Caco-2 (cell line): ENCODE results near the gene CAMK2D. TPM values are rescaled to one million over a fixed set of nuclear protein-coding genes. Genes with fewer than 3 reads are reported as not detected.

Experiments
- BruUV-seq: library from RNA; stranded (reverse); fragments of 400-500 nt; replicated peaks from 2 replicates; lab custom pipeline; 2021; lab: Mats Ljungman, UMichigan
- CTCF ChIA-PET: fragments of 300-600 bp; sonication (Branson Sonifier 250); formaldehyde crosslinking; loops from one replicate; lab custom pipeline; 2022; ENCODE audit warnings: antibody characterized with exemption; lab: Charles Lee
- POLR2A ChIA-PET: fragments of 300-600 bp; sonication (Branson Sonifier 250); formaldehyde crosslinking; loops from one replicate; lab custom pipeline; 2022; ENCODE audit warnings: antibody characterized with exemption; lab: Charles Lee
- DNase-seq, 2 experiments: peaks; one replicate each; pipeline versions ENCODE4 v3.0.0 to v3.0.0-alpha.2; 2020 to 2022
- H3K27me3 ChIP-seq: replicated peaks from 2 replicates; pipeline ENCODE4 v1.6.0; 2011; ENCODE audit warnings: low read length; ENCODE audit not compliant: control insufficient read depth, insufficient read depth
- H3K36me3 ChIP-seq: 2 replicates; pipeline ENCODE4 v1.5.1; 2011; ENCODE audit warnings: low read length; ENCODE audit not compliant: control insufficient read depth, insufficient read depth
- H3K4me1 ChIP-seq: fragments of 250-450 bp; sonication (Bioruptor Pico); 2 replicates; pipeline ENCODE4 v1.5.1; 2020; ENCODE audit warnings: mild to moderate bottlenecking
- H3K4me3 ChIP-seq: 2 replicates; pipeline ENCODE4 v1.5.1; 2011; ENCODE audit warnings: low read depth, mild to moderate bottlenecking, control low read depth, low read length
- H3K9me3 ChIP-seq: fragments of 250-450 bp; sonication (Bioruptor Pico); 2 replicates; pipeline ENCODE4 v1.5.1; 2020; ENCODE audit warnings: mild to moderate bottlenecking, moderate library complexity
- H3K27ac Mint-ChIP-seq: one replicate; pipeline ENCODE4 v1.8.0; 2022; ENCODE audit warnings: mixed read lengths; ENCODE audit not compliant: unreplicated experiment
- H3K27me3 Mint-ChIP-seq: one replicate; pipeline ENCODE4 v1.8.0; 2022; ENCODE audit warnings: mixed read lengths; ENCODE audit not compliant: insufficient read depth, unreplicated experiment
- H3K36me3 Mint-ChIP-seq: one replicate; pipeline ENCODE4 v1.8.0; 2022; ENCODE audit warnings: mild to moderate bottlenecking, mixed read lengths; ENCODE audit not compliant: insufficient read depth, unreplicated experiment
- H3K4me1 Mint-ChIP-seq: one replicate; pipeline ENCODE4 v1.8.0; 2022; ENCODE audit warnings: low read depth, mixed read lengths; ENCODE audit not compliant: unreplicated experiment
- H3K4me3 Mint-ChIP-seq: one replicate; pipeline ENCODE4 v1.8.0; 2022; ENCODE audit warnings: mild to moderate bottlenecking, moderate library complexity, mixed read lengths; ENCODE audit not compliant: unreplicated experiment
- H3K9me3 Mint-ChIP-seq: one replicate; pipeline ENCODE4 v1.8.0; 2022; ENCODE audit warnings: mixed read lengths; ENCODE audit not compliant: unreplicated experiment
- intact Hi-C: fragments of 100-400 bp; cut with micrococcal nuclease; formaldehyde crosslinking; loops from one replicate; pipeline ENCODE4 v1.10.0; 2022; ENCODE audit not compliant: unreplicated experiment
- total RNA-seq: library from RNA; stranded (reverse); gene quantifications from 2 replicates; pipeline ENCODE4 v1.2.3, GENCODE V29; 2022
- TF ChIP-seq, protein P1 (sequence below), 2 experiments: fragments of 200-600 bp in 1 of 2; IDR thresholded peaks; 1 replicate in 1 of 2; 2 replicates in 1 of 2; pipeline versions ENCODE4 v1.5.1 to v1.8.0; 2011 to 2022; ENCODE audit warnings: antibody characterized with exemption in 1 of 2, control low read depth in 1 of 2, inconsistent platforms in 1 of 2, low read depth in 1 of 2, low read length in 1 of 2, mild to moderate bottlenecking in 1 of 2, moderate library complexity in 1 of 2; ENCODE audit not compliant: insufficient read depth in 1 of 2, severe bottlenecking in 1 of 2, unreplicated experiment in 1 of 2

Gene CAMK2D
- total RNA-seq, 1 experiment from 2014 or later, result 65.6 TPM

- TF ChIP-seq, protein P1, sequence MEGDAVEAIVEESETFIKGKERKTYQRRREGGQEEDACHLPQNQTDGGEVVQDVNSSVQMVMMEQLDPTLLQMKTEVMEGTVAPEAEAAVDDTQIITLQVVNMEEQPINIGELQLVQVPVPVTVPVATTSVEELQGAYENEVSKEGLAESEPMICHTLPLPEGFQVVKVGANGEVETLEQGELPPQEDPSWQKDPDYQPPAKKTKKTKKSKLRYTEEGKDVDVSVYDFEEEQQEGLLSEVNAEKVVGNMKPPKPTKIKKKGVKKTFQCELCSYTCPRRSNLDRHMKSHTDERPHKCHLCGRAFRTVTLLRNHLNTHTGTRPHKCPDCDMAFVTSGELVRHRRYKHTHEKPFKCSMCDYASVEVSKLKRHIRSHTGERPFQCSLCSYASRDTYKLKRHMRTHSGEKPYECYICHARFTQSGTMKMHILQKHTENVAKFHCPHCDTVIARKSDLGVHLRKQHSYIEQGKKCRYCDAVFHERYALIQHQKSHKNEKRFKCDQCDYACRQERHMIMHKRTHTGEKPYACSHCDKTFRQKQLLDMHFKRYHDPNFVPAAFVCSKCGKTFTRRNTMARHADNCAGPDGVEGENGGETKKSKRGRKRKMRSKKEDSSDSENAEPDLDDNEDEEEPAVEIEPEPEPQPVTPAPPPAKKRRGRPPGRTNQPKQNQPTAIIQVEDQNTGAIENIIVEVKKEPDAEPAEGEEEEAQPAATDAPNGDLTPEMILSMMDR (IDR thresholded peaks at IDR 0.05; ENCODE audit: insufficient read depth in 1 of 2, low read depth in 1 of 2, low read length in 1 of 2, severe bottlenecking in 1 of 2, unreplicated experiment in 1 of 2), result no peak
- H3K27ac Mint-ChIP-seq, result no peak overlapping the region
- H3K27me3 Mint-ChIP-seq, result no peaks in the 10 kb centered on the region
- intact Hi-C loops, result no loop called here
- no peaks in the 10 kb centered on the region for H3K9me3 Mint-ChIP-seq
- H3K4me3 Mint-ChIP-seq, result no peak overlapping the region
- H3K4me3 ChIP-seq, result no peak overlapping the region
- CTCF ChIA-PET, result interaction anchor here (0.9 kb wide), 1 partner anchor 134 kb away, joined by 4 read pairs; no protein-coding TSS in a partner anchor
- no peak for DNase-seq
- H3K36me3 Mint-ChIP-seq, result peaks cover 32% of the 10 kb centered on the region
- H3K9me3 ChIP-seq, result no peaks in the 10 kb centered on the region
- H3K4me1 ChIP-seq, result no peaks in the 10 kb centered on the region
- POLR2A ChIA-PET, result no interaction called here
- no TSS peak for BruUV-seq
- no peaks in the 10 kb centered on the region for H3K4me1 Mint-ChIP-seq
- H3K27me3 ChIP-seq, result no peaks in the 10 kb centered on the region
- no peaks in the 10 kb centered on the region for H3K36me3 ChIP-seq
These were observed 233.1 kb downstream of the CAMK2D start for GRCh38 chr4:113528395-113528794.

DNA sequence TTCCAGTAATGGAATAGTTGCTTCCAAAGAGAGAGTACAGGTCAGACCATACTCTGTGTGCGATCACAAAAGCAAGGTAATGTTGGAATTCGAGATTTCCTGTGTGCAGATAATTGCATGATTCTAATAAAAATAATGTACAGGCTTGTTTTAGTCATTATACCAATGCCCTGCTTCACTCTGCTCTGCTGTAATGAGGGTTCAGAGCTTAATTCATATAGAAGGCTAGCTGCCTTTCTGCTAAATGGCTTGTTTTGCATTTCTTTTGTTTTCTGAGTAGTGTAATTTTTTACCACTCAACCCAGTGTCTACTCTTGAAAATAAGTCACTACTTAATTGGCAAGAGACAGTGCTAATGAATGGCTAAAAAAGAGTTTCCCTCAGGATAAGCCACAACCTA, 236.0 kb downstream of the CAMK2D start:
- no peaks in the 10 kb centered on the region for H3K27me3 Mint-ChIP-seq
- intact Hi-C loops, result no loop called here
- POLR2A ChIA-PET, result no interaction called here

DNA sequence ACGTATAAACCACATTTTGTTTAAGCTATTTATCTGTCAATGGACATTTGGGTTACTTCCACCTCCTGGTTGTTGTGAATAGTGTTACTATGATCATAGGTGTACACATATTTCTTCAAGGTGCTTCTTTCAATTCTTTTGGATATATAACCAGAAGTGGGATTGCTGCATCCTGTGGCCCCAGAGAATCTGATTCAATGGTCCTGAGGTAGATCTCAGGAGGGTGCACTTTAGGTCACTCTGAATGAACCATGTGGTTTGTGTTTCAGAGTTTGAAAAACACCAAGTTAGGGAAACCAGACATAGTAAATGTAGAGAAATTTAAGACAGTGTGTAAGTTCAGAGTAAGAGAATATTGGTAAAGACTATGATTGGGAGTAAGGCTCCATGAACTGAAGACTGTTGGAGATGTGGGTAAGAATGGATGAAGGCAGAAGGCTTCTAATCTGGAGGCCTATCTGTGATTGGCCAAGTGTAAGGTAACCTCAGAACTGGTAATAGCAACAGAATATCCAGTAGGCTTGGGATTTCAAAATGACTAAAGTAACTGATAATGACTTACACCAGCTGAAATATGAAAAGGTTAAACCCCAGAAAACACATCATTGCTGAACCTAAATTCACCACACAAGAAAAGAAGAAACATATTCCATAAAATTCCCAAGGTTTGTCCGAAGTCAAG, 236.9 kb downstream of the CAMK2D start:
- no peaks in the 10 kb centered on the region for H3K27me3 Mint-ChIP-seq
- no peak for DNase-seq
- H3K27ac Mint-ChIP-seq, result no peak overlapping the region
- CTCF ChIA-PET, result no interaction called here
- Histone ChIP-seq H3K9me3 (no peaks in the 10 kb centered on the region), H3K36me3 (no peaks in the 10 kb centered on the region), H3K27me3 (no peaks in the 10 kb centered on the region), H3K4me3 (no peak overlapping the region), H3K4me1 (no peaks in the 10 kb centered on the region)
- intact Hi-C loops, result no loop called here
- no peaks in the 10 kb centered on the region for H3K9me3 Mint-ChIP-seq
- peaks cover 15% of the 10 kb centered on the region for H3K36me3 Mint-ChIP-seq
- H3K4me3 Mint-ChIP-seq, result no peak overlapping the region
- TF ChIP-seq, protein P1 (IDR thresholded peaks at IDR 0.05; ENCODE audit: insufficient read depth in 1 of 2, low read depth in 1 of 2, low read length in 1 of 2, severe bottlenecking in 1 of 2, unreplicated experiment in 1 of 2), result no peak
- no peaks in the 10 kb centered on the region for H3K4me1 Mint-ChIP-seq
- POLR2A ChIA-PET, result no interaction called here
- no TSS peak for BruUV-seq

More for the DNA sequence above, 236.0 kb downstream of the CAMK2D start:
- Histone ChIP-seq H3K27me3 (no peaks in the 10 kb centered on the region), H3K9me3 (no peaks in the 10 kb centered on the region), H3K36me3 (no peaks in the 10 kb centered on the region), H3K4me3 (no peak overlapping the region), H3K4me1 (no peaks in the 10 kb centered on the region)
- H3K36me3 Mint-ChIP-seq, result peaks cover 15% of the 10 kb centered on the region
- no peak overlapping the region for H3K27ac Mint-ChIP-seq
- no peaks in the 10 kb centered on the region for H3K4me1 Mint-ChIP-seq
- no peak overlapping the region for H3K4me3 Mint-ChIP-seq
- CTCF ChIA-PET, result no interaction called here
- TF ChIP-seq, protein P1 (IDR thresholded peaks at IDR 0.05; ENCODE audit: insufficient read depth in 1 of 2, low read depth in 1 of 2, low read length in 1 of 2, severe bottlenecking in 1 of 2, unreplicated experiment in 1 of 2), result no peak
- no TSS peak for BruUV-seq
- no peak for DNase-seq
- no peaks in the 10 kb centered on the region for H3K9me3 Mint-ChIP-seq
